Smooth muscle cell (in vitro differentiated cells): ENCODE data around the gene GPC3. TPM values are rescaled to one million over a fixed set of nuclear protein-coding genes. Genes with fewer than 3 reads are reported as not detected.

Experiments used
- DNase-seq: peaks from one replicate; lab custom pipeline; 2025; ENCODE audit not compliant: unreplicated experiment; lab: John Stamatoyannopoulos, UW
- H2AFZ ChIP-seq: fragments of 200-600 bp; sonication (generic); 2 replicates; pipeline ENCODE4 v1.6.0; 2016; ENCODE audit warnings: antibody characterized with exemption, low read depth, mild to moderate bottlenecking
- H3F3A ChIP-seq: fragments of 200-600 bp; sonication (generic); 2 replicates; pipeline ENCODE4 v1.6.0; 2017; ENCODE audit warnings: antibody characterized with exemption, low read depth
- H3K27ac ChIP-seq: fragments of 200-600 bp; sonication (generic); 2 replicates; pipeline ENCODE4 v1.5.1; 2016; ENCODE audit warnings: low read depth, mild to moderate bottlenecking
- H3K27me3 ChIP-seq: fragments of 200-600 bp; sonication (generic); 2 replicates; pipeline ENCODE4 v1.6.1; 2016; ENCODE audit warnings: low read depth, mild to moderate bottlenecking
- H3K36me3 ChIP-seq: fragments of 200-600 bp; sonication (generic); 2 replicates; pipeline ENCODE4 v1.5.1; 2016; ENCODE audit warnings: low read depth
- H3K4me1 ChIP-seq: fragments of 200-600 bp; sonication (generic); 2 replicates; pipeline ENCODE4 v1.5.1; 2016; ENCODE audit warnings: low read depth
- H3K4me2 ChIP-seq: fragments of 200-600 bp; sonication (generic); 2 replicates; pipeline ENCODE4 v1.6.0; 2016; ENCODE audit warnings: mild to moderate bottlenecking
- H3K4me3 ChIP-seq: fragments of 200-600 bp; sonication (generic); 2 replicates; pipeline ENCODE4 v1.5.1; 2016; ENCODE audit warnings: mild to moderate bottlenecking
- H3K79me2 ChIP-seq: fragments of 200-600 bp; sonication (generic); 2 replicates; pipeline ENCODE4 v1.6.0; 2016; ENCODE audit warnings: low read depth, mild to moderate bottlenecking
- H3K9ac ChIP-seq: fragments of 200-600 bp; sonication (generic); 2 replicates; pipeline ENCODE4 v1.6.0; 2016; ENCODE audit warnings: low read depth
- H3K9me3 ChIP-seq: fragments of 200-600 bp; sonication (generic); replicated peaks from 2 replicates; pipeline ENCODE4 v1.5.1; 2016; ENCODE audit warnings: low read depth
- H4K20me1 ChIP-seq: fragments of 200-600 bp; sonication (generic); 2 replicates; pipeline ENCODE4 v1.6.0; 2016; ENCODE audit warnings: low read depth
- CTCF ChIP-seq: fragments of 200-600 bp; sonication (generic); IDR thresholded peaks from 2 replicates; pipeline ENCODE4 v1.5.1; 2017; ENCODE audit warnings: borderline replicate concordance, mild to moderate bottlenecking, antibody characterized with exemption; ENCODE audit not compliant: insufficient read depth, poor library complexity, severe bottlenecking
- WGBS: methylation state at CpG from one replicate; pipeline ENCODE4 v1.1.7; 2016; ENCODE audit warnings: low lambda C conversion rate; 5-methylcytosine and 5-hydroxymethylcytosine counted together
- polyA plus RNA-seq: library from polyadenylated mRNA; unstranded; fragments of >200 nt; fragmentation: Nextera tagmentation; extraction: Ambion mirVana; gene quantifications from 2 replicates; pipeline ENCODE4 v1.2.1, GENCODE V29; 2016
- total RNA-seq: library from RNA; depleted of rRNA; stranded (reverse); fragments of >200 nt; gene quantifications from 2 replicates; pipeline ENCODE4 v1.2.3, GENCODE V29; 2014

The GPC3 gene
- total and polyA plus RNA-seq, 2 experiments from 2014 or later, result 120 to 191 TPM

- Histone ChIP-seq H3K9me3 (no peaks in the 10 kb centered on the region), H3K4me1 (no peaks in the 10 kb centered on the region), H3K27ac (no peak overlapping the region), H3K4me2 (no peak overlapping the region), H2AFZ (no peak overlapping the region), H3K4me3 (no peak overlapping the region), H3K9ac (no peak overlapping the region), H3K79me2 (no peaks in the 10 kb centered on the region), H3K36me3 (no peaks in the 10 kb centered on the region), H3F3A (no peaks in the 10 kb centered on the region), H3K27me3 (no peaks in the 10 kb centered on the region), H4K20me1 (no peaks in the 10 kb centered on the region)
- no peak for TF ChIP-seq CTCF
- no peak for DNase-seq
- WGBS, result 73% methylated on average over 4 of the region's 4 CpGs
These were observed 399.0 kb downstream of the GPC3 start for GRCh38 chrX:133586443-133586842.

DNA sequence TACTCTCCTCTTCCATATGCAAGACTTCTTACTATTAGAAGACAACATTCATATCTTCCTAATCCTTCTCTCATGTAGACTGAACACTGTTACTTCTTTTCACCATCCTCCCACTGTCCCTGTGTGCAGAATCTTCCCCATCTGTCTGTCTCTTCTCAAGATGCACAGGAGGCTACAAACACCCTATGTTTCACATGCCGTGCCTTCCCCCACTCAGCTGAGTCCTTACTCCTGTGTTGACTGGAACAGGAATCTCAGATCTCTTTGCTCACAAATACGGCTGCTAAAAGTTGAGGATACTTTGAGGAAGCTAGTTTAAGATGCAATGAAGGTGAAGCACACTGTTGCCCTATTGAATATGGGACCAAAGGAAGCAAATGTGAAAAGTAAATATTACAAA is 401.6 kb downstream of the GPC3 start:
- Histone ChIP-seq H3K27ac (no peak overlapping the region), H3K27me3 (no peaks in the 10 kb centered on the region), H3K79me2 (no peaks in the 10 kb centered on the region), H4K20me1 (no peaks in the 10 kb centered on the region), H3F3A (no peaks in the 10 kb centered on the region), H3K9me3 (no peaks in the 10 kb centered on the region), H3K9ac (no peak overlapping the region), H3K4me3 (no peak overlapping the region), H3K4me2 (no peak overlapping the region), H3K4me1 (no peaks in the 10 kb centered on the region), H3K36me3 (no peaks in the 10 kb centered on the region), H2AFZ (no peak overlapping the region)
- WGBS, result 73% methylated on average over 2 of the region's 2 CpGs
- DNase-seq, result no peak
- TF ChIP-seq CTCF, result no peak

DNA sequence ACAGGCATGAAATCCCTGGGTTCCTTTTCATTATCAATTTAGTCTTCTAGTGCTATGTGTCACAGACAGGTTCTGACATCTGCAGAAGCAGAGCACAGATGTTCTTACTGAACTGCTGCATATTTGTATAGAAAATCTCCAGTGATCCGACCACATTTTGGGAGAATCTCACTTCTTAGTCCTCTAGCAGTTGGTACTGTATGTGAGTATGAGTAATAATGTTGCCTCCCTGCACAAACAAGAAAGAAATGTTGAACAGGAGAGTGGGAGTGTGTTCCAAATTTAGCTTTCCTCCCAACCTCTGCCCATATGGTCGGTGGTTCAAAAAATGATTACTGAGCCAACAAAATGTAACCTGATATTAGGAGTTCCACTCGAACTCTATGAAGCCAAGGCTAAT is 404.8 kb downstream of the GPC3 start:
- H4K20me1 ChIP-seq, result no peaks in the 10 kb centered on the region
- 42% methylated on average over 3 of the region's 3 CpGs for WGBS
- no peak for TF ChIP-seq CTCF
- no peaks in the 10 kb centered on the region for H3K4me1 ChIP-seq
- no peak for DNase-seq
- H3K27me3 ChIP-seq, result no peaks in the 10 kb centered on the region
- no peak overlapping the region for H2AFZ ChIP-seq
- H3K27ac ChIP-seq, result no peak overlapping the region
- H3K79me2 ChIP-seq, result no peaks in the 10 kb centered on the region
- H3K4me2 ChIP-seq, result no peak overlapping the region
- H3K9me3 ChIP-seq, result no peaks in the 10 kb centered on the region
- no peak overlapping the region for H3K9ac ChIP-seq
- H3F3A ChIP-seq, result no peaks in the 10 kb centered on the region
- H3K36me3 ChIP-seq, result no peaks in the 10 kb centered on the region
- H3K4me3 ChIP-seq, result no peak overlapping the region

DNA sequence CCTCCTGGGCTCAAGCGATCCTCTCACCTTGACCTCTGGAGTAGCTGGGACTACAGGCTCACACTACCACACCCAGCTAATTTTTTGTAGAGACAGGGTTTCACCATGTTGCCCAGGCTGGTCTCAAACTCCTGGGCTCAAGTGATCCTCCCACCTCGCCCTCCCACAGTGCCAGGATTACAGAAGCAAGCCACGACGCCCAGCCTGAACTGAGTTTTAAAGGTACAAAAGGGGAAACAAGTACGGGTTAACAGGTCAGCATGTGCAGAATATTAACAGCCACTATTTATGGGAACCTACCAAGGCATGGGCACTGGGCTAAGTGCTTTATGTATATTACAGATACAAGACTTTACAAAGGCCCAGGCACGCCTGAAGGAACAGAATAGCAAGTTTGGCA is 405.8 kb downstream of the GPC3 start:
- no peaks in the 10 kb centered on the region for H3F3A ChIP-seq
- H4K20me1 ChIP-seq, result no peaks in the 10 kb centered on the region
- no peaks in the 10 kb centered on the region for H3K79me2 ChIP-seq
- no peak overlapping the region for H3K27ac ChIP-seq
- H2AFZ ChIP-seq, result no peak overlapping the region
- no peak overlapping the region for H3K4me2 ChIP-seq
- no peak for DNase-seq
- no peak overlapping the region for H3K9ac ChIP-seq
- H3K4me1 ChIP-seq, result no peaks in the 10 kb centered on the region
- H3K36me3 ChIP-seq, result no peaks in the 10 kb centered on the region
- 75% methylated on average over 6 of the region's 6 CpGs for WGBS
- no peak overlapping the region for H3K4me3 ChIP-seq
- no peaks in the 10 kb centered on the region for H3K27me3 ChIP-seq
- no peaks in the 10 kb centered on the region for H3K9me3 ChIP-seq
- TF ChIP-seq CTCF, result no peak
